Psoas muscle (tissue), 8 donors: ENCODE measurements around the gene TMEM270. TPM values are rescaled to one million over a fixed set of nuclear protein-coding genes. Genes with fewer than 3 reads are reported as not detected.
"Not testable (repeated sequence)": the region's sequence is repeated elsewhere in the genome, so short reads cannot be mapped to it uniquely, and the experiment has no call there.

Experiments
- ATAC-seq, 4 donors: fragments of 200-7000 bp; cut with Tn5 transposase; one replicate each; pipeline ENCODE4 v1.9.1; 2020; ENCODE audit warnings: moderate library complexity in 3 of 4, mild to moderate bottlenecking in 2 of 4
- DNase-seq, 2 donors: peaks; one replicate each; pipeline ENCODE4 v3.0.0-alpha.2; 2020
- H3K27ac ChIP-seq: fragments of 200-600 bp; one replicate; pipeline ENCODE4 v1.8.0; 2022
- H3K27me3 ChIP-seq, 3 donors: fragments of 200-600 bp in 1 of 3; one replicate each; pipeline versions ENCODE4 v1.6.1 to v1.8.0; 2013 to 2022; ENCODE audit warnings: low read length in 2 of 3, mild to moderate bottlenecking in 2 of 3, moderate library complexity in 1 of 3; ENCODE audit not compliant: insufficient read depth in 3 of 3
- H3K36me3 ChIP-seq, 2 donors: fragments of 200-600 bp in 1 of 2; one replicate each; pipeline versions ENCODE4 v1.6.1 to v1.8.0; 2013 to 2022; ENCODE audit warnings: low read depth in 1 of 2, mild to moderate bottlenecking in 1 of 2, moderate library complexity in 1 of 2; ENCODE audit not compliant: insufficient read depth in 1 of 2
- H3K4me1 ChIP-seq: fragments of 200-600 bp; one replicate; pipeline ENCODE4 v1.8.0; 2022
- H3K4me3 ChIP-seq: fragments of 200-600 bp; one replicate; pipeline ENCODE4 v1.8.0; 2022; ENCODE audit warnings: mild to moderate bottlenecking
- H3K9me3 ChIP-seq: fragments of 200-600 bp; one replicate; pipeline ENCODE4 v1.8.0; 2022
- CTCF ChIP-seq: fragments of 200-600 bp; IDR thresholded peaks from one replicate; pipeline ENCODE4 v1.8.0; 2022; ENCODE audit warnings: antibody characterized with exemption
- WGBS, 3 donors: extraction: QIAGEN DNeasy Blood & Tissue Kit; methylation state at CpG; one replicate each; pipeline versions ENCODE4 v1.1.6 to v1.1.7; 2013; 5-methylcytosine and 5-hydroxymethylcytosine counted together
- intact Hi-C, 2 donors: fragments of 100-400 bp; cut with DNase I; formaldehyde crosslinking; loops; one replicate each; pipeline versions ENCODE4 v1.11.0 to v1.14.2; 2022
- polyA plus RNA-seq, 3 donors: library from polyadenylated mRNA; stranded (reverse); fragments of 200-250 nt; gene quantifications; one replicate each; pipeline ENCODE4 v1.2.3, GENCODE V29; 2013
- total RNA-seq, 4 donors: library from RNA; stranded (reverse); fragmentation: NEBNext Ultra II Directional in 2 of 4; extraction: Animal tissue kit (Norgen Biotek cat#: 25700) in 2 of 4; gene quantifications; one replicate each; pipeline versions ENCODE4 v1.2.1 to v1.2.4, GENCODE V29; 2021 to 2023
- donor health status: healthy with polysubstance abuse.
- donor health status: DM: no; HTN: no; CAD: no; lungs with moderate emphysema.
- donor health status: Bipolar disorder and iron deficiency.
- donor health status: healthy.
- donor health status: DM: yes; HTN: yes; CAD: no.
- donor health status: DM: no; HTN: no; CAD: no.
- donor health status: DM: no; HTN: no; CAD: no.
- donor health status: DM: yes; HTN: yes; CAD: no.

Gene TMEM270
- total and polyA plus RNA-seq, 7 donors = not detected

GRCh38 chr7:73844848-73845460, 16.0 kb upstream of the TMEM270 start:
- Histone ChIP-seq H3K4me3 (no peak overlapping the region), H3K27ac (no peak overlapping the region), H3K27me3 (no peaks in the 10 kb centered on the region), H3K9me3 (no peaks in the 10 kb centered on the region), H3K4me1 (peaks cover 2% of the 10 kb centered on the region), H3K36me3 (no peaks in the 10 kb centered on the region)
- no peak for TF ChIP-seq CTCF
- no peak for ATAC-seq
- WGBS, 3 donors = 85 to 87% (median 86%) methylated on average over 13 of the region's 13 CpGs
- DNase-seq = no peak
- intact Hi-C loops = no loop called here

- intact Hi-C loops, ATAC-seq, H3K27me3 ChIP-seq, H3K9me3 ChIP-seq, H3K4me1 ChIP-seq, DNase-seq, H3K36me3 ChIP-seq, H3K27ac ChIP-seq, H3K4me3 ChIP-seq: not testable (repeated sequence)
- WGBS, 3 donors = 72 to 76% (median 72%) methylated on average over 11 to 12 of the region's 12 CpGs
Observed at GRCh38 chr7:73845701-73846195, 15.2 kb upstream of the TMEM270 start.

GRCh38 chr7:73847941-73848723, 12.8 kb upstream of the TMEM270 start:
- no peaks in the 10 kb centered on the region for H3K9me3 ChIP-seq
- TF ChIP-seq CTCF = no peak
- H3K27ac ChIP-seq = no peak overlapping the region
- no peak overlapping the region for H3K4me3 ChIP-seq
- intact Hi-C loops = no loop called here
- H3K36me3 ChIP-seq = no peaks in the 10 kb centered on the region
- DNase-seq (no peak), ATAC-seq (no peak)
- H3K27me3 ChIP-seq = no peaks in the 10 kb centered on the region
- H3K4me1 ChIP-seq = peaks cover 8% of the 10 kb centered on the region
- WGBS, 3 donors = 88 to 91% (median 89%) methylated on average over 10 of the region's 10 CpGs

GRCh38 chr7:73850781-73851207, 10.2 kb upstream of the TMEM270 start:
- DNase-seq (peak in 1 of 2 donors; percentile 47), ATAC-seq (peak; percentile 38 to 64 (median 55))
- peak overlapping the region; percentile 67 for H3K27ac ChIP-seq
- H3K27me3 ChIP-seq = no peaks in the 10 kb centered on the region
- no peaks in the 10 kb centered on the region for H3K36me3 ChIP-seq
- peaks cover 8% of the 10 kb centered on the region for H3K4me1 ChIP-seq
- no peak overlapping the region for H3K4me3 ChIP-seq
- no peak for TF ChIP-seq CTCF
- intact Hi-C loops = loop anchor here in 1 of 2 donors (5.0 to 10.0 kb wide), 2 partner anchors 116 to 243 kb away; partner anchors contain the start of gene ABHD11
- no peaks in the 10 kb centered on the region for H3K9me3 ChIP-seq
- 70 to 75% (median 75%) methylated on average over 4 of the region's 4 CpGs for WGBS, 3 donors
